Measurements from ENCODE around the gene HNRNPM.

GRCh38 chr19:8395621-8396082, 49.1 kb upstream of the HNRNPM start:
- TF ChIP-seq CTCF (conservative IDR thresholded peaks at IDR 0.05; ENCODE audit: low read length) (no peak), EZH2phosphoT487 (IDR thresholded peaks at IDR 0.05; ENCODE audit: borderline replicate concordance, low read depth, low read length) (no peak)
